PC-9 (cell line): Measurements from ENCODE around the gene NR4A2. TPM values are rescaled to one million over a fixed set of nuclear protein-coding genes. Genes with fewer than 3 reads are reported as not detected.

Experiments used
- Bru-seq: library from RNA; stranded (reverse); fragments of 400-500 nt; gene quantifications from one replicate; lab custom pipeline; 2021; lab: Mats Ljungman, UMichigan
- BruChase-seq, 2 experiments: library from RNA; stranded (reverse); fragments of 400-500 nt; gene quantifications; one replicate each; lab custom pipeline; 2021; lab: Mats Ljungman, UMichigan
- BruUV-seq: library from RNA; stranded (reverse); fragments of 400-500 nt; replicated peaks from 2 replicates; lab custom pipeline; 2021; lab: Mats Ljungman, UMichigan
- CTCF ChIA-PET: fragments of 300-600 bp; sonication (Branson Sonifier 250); formaldehyde crosslinking; loops from one replicate; lab custom pipeline; 2022; ENCODE audit warnings: antibody characterized with exemption; lab: Charles Lee
- POLR2A ChIA-PET: fragments of 300-600 bp; sonication (Branson Sonifier 250); formaldehyde crosslinking; loops from one replicate; lab custom pipeline; 2022; ENCODE audit warnings: antibody characterized with exemption; ENCODE audit not compliant: unreplicated experiment; lab: Charles Lee
- DNase-seq, 2 experiments: peaks; one replicate each; pipeline versions ENCODE4 v3.0.0 to v3.0.0-alpha.2; 2015 to 2022; ENCODE audit warnings: mixed read lengths in 1 of 2
- H2AFZ ChIP-seq: fragments of 200-600 bp; sonication (generic); 2 replicates; pipeline ENCODE4 v1.8.1; 2017; ENCODE audit warnings: antibody characterized with exemption
- H3F3A ChIP-seq: fragments of 200-600 bp; sonication (generic); 2 replicates; pipeline ENCODE4 v1.8.1; 2017; ENCODE audit warnings: antibody characterized with exemption, mild to moderate bottlenecking, low read depth; ENCODE audit not compliant: insufficient read depth
- H3K27ac ChIP-seq: fragments of 200-600 bp; sonication (generic); 2 replicates; pipeline ENCODE4 v1.6.1; 2016; ENCODE audit warnings: mixed run types
- H3K27me3 ChIP-seq: fragments of 200-600 bp; sonication (generic); 2 replicates; pipeline ENCODE4 v1.6.1; 2016; ENCODE audit warnings: low read depth, mixed run types; ENCODE audit not compliant: insufficient read depth
- H3K36me3 ChIP-seq: fragments of 200-600 bp; sonication (generic); 2 replicates; pipeline ENCODE4 v1.6.1; 2016; ENCODE audit warnings: low read depth, mixed run types
- H3K4me1 ChIP-seq: fragments of 200-600 bp; sonication (generic); replicated peaks from 2 replicates; pipeline ENCODE4 v1.6.1; 2016; ENCODE audit warnings: mixed run types; ENCODE audit not compliant: insufficient read depth
- H3K4me2 ChIP-seq: fragments of 200-600 bp; sonication (generic); 2 replicates; pipeline ENCODE4 v1.6.1; 2017; ENCODE audit warnings: mixed run types
- H3K4me3 ChIP-seq: fragments of 200-600 bp; sonication (generic); 2 replicates; pipeline ENCODE4 v1.6.1; 2016; ENCODE audit warnings: mixed run types
- H3K79me2 ChIP-seq: fragments of 200-600 bp; sonication (generic); 2 replicates; pipeline ENCODE4 v1.6.1; 2017; ENCODE audit warnings: low read depth, mixed run types
- H3K9me2 ChIP-seq: fragments of 200-600 bp; sonication (generic); 2 replicates; pipeline ENCODE4 v1.8.1; 2017; ENCODE audit warnings: mild to moderate bottlenecking; ENCODE audit not compliant: insufficient read depth
- H3K9me3 ChIP-seq: fragments of 200-600 bp; sonication (generic); 2 replicates; pipeline ENCODE4 v1.8.1; 2016; ENCODE audit warnings: low read depth; ENCODE audit not compliant: insufficient read depth
- H4K20me1 ChIP-seq: fragments of 200-600 bp; sonication (generic); 2 replicates; pipeline ENCODE4 v1.8.1; 2017; ENCODE audit not compliant: insufficient read depth
- CTCF ChIP-seq: fragments of 200-600 bp; sonication (generic); conservative IDR thresholded peaks from 2 replicates; pipeline ENCODE4 v1.6.1; 2017; ENCODE audit warnings: mixed run types, antibody characterized with exemption, mild to moderate bottlenecking, moderate library complexity
- EZH2 ChIP-seq: fragments of 200-600 bp; sonication (generic); IDR thresholded peaks from 2 replicates; pipeline ENCODE4 v1.8.0; 2017; ENCODE audit warnings: antibody characterized with exemption, low read depth
- intact Hi-C: fragments of 100-400 bp; cut with micrococcal nuclease; formaldehyde crosslinking; loops from one replicate; pipeline ENCODE4 v1.10.0; 2022; ENCODE audit not compliant: unreplicated experiment
- long read RNA-seq: library from polyadenylated mRNA; stranded (forward); transcript quantifications from one replicate; pipeline ENCODE4 v2.0.0, GENCODE V29; 2022
- total RNA-seq: library from RNA; stranded (reverse); gene quantifications from 2 replicates; pipeline ENCODE4 v1.2.3, GENCODE V29; 2021

NR4A2 gene
- total RNA-seq (2.3 and 3.0 TPM in 2 replicates), Bru-seq, nascent RNA (percentile 73 among the genes with signal in this experiment), BruChase-seq, experiment 1, labeled RNA remaining after a 2-hour chase (percentile 75 among the genes with signal in this experiment), BruChase-seq, experiment 2, labeled RNA remaining after a 6-hour chase (percentile 72 among the genes with signal in this experiment)
- long read RNA-seq, partial matches to known transcripts: 2 of 4 reads
- long read RNA-seq, other reads (novel, unspliced or antisense): 2 of 4 reads

DNA sequence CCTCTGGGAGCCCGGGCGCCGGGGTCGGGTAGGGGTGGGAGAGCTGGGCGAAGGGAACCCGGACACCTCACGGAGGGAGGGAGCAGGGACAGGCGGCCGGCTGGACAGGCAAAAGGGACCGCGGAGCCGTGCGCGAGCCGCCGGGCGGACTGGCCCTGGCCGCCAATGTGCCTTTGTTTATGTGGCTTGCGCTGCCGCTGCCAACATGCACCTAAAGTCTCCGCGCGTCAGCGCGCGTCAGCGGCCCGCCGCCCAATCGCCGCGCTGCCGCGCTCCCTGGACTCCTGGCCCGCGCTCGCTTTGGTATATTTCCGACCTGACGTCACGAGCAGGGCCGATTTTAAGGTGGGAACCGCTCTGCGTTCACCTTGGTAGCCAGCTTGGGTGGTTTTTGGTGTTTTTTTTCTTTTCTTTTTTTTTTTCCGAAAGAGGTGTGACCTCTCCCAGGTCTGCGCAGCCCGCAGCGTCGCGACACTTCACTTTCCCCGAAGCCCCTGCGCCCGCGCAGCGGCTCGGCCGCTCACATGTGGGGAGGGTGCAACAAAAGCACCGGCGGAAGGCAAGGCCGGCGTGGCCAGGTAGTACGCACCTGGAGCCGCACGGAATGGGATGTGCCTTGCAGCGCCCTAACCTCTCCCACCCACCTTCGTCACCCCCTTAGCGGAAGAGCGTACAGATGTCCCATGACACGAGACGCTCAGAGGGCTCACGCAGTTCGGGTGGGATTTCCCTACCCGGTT lies at the start of gene NR4A2:
TSS of gene NR4A2 (minus strand) at position 188 of the 740 bp plus-strand sequence. CDS start 2,535 bp downstream, outside the sequence.
- DNase-seq: peak; percentile 73 to 81
- Histone ChIP-seq H3K27me3 (no peaks in the 10 kb centered on the region), H3K36me3 (no peaks in the 10 kb centered on the region), H3K9me3 (no peaks in the 10 kb centered on the region), H3K4me2 (peak within 1 kb of the TSS; percentile 95), H3K4me3 (peak within 1 kb of the TSS; percentile 74), H3K4me1 (peaks cover 11% of the 10 kb centered on the region), H3F3A (peaks cover 4% of the 10 kb centered on the region), H2AFZ (peak within 1 kb of the TSS; percentile 80), H3K9me2 (no peaks in the 10 kb centered on the region), H3K27ac (peak within 1 kb of the TSS; percentile 80), H3K79me2 (no peaks in the 10 kb centered on the region), H4K20me1 (no peaks in the 10 kb centered on the region)
- intact Hi-C loops: loop anchor here (2.0 to 10.0 kb wide), 7 partner anchors 150 to 955 kb away; no protein-coding TSS in a partner anchor
- no TSS peak for BruUV-seq
- ChIA-PET CTCF (no interaction called here), POLR2A (interaction anchor here (0.7 kb wide), 1 partner anchor 130 kb away, joined by 3 read pairs; no protein-coding TSS in a partner anchor)
- TF ChIP-seq CTCF (no peak), EZH2 (no peak)

DNA sequence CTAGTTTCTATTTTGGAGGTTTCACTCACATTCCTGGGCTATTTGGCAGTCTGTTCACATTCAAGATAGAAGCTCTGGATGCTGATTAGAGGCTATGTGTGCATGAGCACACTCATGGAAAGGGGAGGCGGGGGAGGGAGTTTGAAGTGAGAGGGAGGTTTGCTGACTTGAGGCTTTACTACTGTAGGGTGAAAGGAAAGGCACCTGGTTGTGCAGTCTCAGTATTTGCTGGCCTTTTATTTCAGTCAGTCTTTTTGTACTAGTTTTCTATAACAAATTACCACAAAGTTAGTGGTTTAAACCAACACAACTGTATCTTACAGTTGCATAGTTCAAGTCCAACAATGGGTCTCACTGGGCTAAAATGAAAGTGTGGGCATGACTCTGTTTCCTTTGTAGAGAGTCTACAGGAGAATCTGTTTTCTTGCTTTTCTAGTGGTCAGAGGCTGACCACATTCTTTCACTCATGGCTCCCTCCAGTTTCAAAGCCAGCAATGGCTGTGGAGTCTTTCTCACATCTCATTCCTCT lies 47.7 kb upstream of the NR4A2 start:
- no peaks in the 10 kb centered on the region for H3K27me3 ChIP-seq
- H3K36me3 ChIP-seq: no peaks in the 10 kb centered on the region
- no peaks in the 10 kb centered on the region for H3K9me2 ChIP-seq
- H3K4me2 ChIP-seq: no peak overlapping the region
- no peaks in the 10 kb centered on the region for H3F3A ChIP-seq
- no peaks in the 10 kb centered on the region for H3K79me2 ChIP-seq
- no TSS peak for BruUV-seq
- TF ChIP-seq CTCF: no peak
- no peak for TF ChIP-seq EZH2
- H4K20me1 ChIP-seq: no peaks in the 10 kb centered on the region
- no peak for DNase-seq
- H3K4me3 ChIP-seq: no peak overlapping the region
- no peaks in the 10 kb centered on the region for H3K4me1 ChIP-seq
- intact Hi-C loops: no loop called here
- CTCF ChIA-PET: no interaction called here
- no peak overlapping the region for H3K27ac ChIP-seq
- POLR2A ChIA-PET: no interaction called here
- no peak overlapping the region for H2AFZ ChIP-seq
- H3K9me3 ChIP-seq: no peaks in the 10 kb centered on the region

DNA sequence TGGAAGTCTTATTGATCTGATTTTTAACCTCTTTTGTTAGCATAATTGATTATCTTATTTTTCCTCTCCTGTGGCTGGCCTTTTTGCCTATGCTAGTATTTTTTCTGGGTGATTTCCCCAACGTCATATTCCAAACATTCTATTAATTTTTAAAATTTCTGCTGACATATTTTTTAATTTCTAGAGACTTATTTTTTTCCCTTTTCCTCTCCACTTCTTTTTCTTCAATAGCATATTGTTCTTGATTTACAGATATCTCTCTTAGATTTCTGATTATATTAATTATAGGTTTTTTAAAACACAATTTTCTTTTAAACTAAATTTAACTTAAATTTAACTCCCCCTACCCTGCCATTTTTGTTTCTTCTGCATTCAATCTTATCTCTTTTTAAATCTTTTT lies 47.2 kb upstream of the NR4A2 start:
- H3K79me2 ChIP-seq: no peaks in the 10 kb centered on the region
- no peaks in the 10 kb centered on the region for H3K9me3 ChIP-seq
- H2AFZ ChIP-seq: no peak overlapping the region
- no peaks in the 10 kb centered on the region for H3K27me3 ChIP-seq
- DNase-seq: no peak
- TF ChIP-seq EZH2 (no peak), CTCF (no peak)
- ChIA-PET POLR2A (no interaction called here), CTCF (no interaction called here)
- H3K4me3 ChIP-seq: no peak overlapping the region
- no peaks in the 10 kb centered on the region for H4K20me1 ChIP-seq
- intact Hi-C loops: no loop called here
- no peak overlapping the region for H3K27ac ChIP-seq
- BruUV-seq: no TSS peak
- no peaks in the 10 kb centered on the region for H3F3A ChIP-seq
- no peak overlapping the region for H3K4me2 ChIP-seq
- no peaks in the 10 kb centered on the region for H3K4me1 ChIP-seq
- no peaks in the 10 kb centered on the region for H3K9me2 ChIP-seq
- H3K36me3 ChIP-seq: no peaks in the 10 kb centered on the region
